Fibroblast of skin of scalp (primary cell): ENCODE measurements around the gene PDRG1.
"Not testable (repeated sequence)": the region's sequence is repeated elsewhere in the genome, so short reads cannot be mapped to it uniquely, and the experiment has no call there.

Source experiments
- DNase-seq: peaks from one replicate; pipeline ENCODE4 v3.0.0-alpha.2; 2013

Gene PDRG1

DNA sequence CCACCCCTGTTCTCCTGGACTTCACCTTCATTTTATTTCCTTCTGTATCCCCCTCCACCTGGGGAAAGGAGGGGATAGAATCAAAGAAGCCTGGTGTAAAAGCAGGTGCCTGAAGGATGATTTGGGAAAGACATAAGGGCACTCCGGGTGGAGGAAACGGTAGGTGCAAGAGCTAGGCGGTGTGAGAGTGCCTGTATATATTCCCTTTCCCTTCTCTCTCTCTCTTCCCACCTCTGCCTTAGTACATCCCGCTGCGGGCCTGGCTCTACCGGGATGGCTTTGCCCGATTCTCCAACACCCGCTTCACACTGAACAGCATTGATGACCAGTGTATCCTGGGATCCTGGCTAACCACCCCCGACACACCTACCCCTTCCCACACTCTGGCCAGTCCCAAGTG lies 26.2 kb downstream of the PDRG1 start:
- no peak for DNase-seq

DNA sequence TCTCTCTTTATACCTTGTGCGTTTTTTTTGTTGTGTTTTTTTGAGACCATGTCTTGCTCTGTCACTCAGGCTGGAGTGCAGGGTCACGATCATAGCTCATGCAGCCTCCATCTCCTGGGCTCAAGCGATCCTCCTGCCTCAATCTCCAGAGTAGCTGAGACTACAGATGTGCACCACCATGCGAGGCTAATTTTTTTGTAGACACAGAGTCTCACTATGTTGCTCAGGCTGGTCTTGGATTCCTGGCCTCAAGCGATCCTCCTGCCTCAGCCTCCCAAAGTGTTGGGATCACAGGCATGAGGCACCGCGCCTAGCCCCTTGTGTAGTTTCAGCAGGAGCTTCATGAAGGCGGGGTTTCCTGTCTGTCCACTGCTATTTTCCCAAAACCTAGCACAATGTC lies 27.3 kb downstream of the PDRG1 start:
- DNase-seq = no peak

DNA sequence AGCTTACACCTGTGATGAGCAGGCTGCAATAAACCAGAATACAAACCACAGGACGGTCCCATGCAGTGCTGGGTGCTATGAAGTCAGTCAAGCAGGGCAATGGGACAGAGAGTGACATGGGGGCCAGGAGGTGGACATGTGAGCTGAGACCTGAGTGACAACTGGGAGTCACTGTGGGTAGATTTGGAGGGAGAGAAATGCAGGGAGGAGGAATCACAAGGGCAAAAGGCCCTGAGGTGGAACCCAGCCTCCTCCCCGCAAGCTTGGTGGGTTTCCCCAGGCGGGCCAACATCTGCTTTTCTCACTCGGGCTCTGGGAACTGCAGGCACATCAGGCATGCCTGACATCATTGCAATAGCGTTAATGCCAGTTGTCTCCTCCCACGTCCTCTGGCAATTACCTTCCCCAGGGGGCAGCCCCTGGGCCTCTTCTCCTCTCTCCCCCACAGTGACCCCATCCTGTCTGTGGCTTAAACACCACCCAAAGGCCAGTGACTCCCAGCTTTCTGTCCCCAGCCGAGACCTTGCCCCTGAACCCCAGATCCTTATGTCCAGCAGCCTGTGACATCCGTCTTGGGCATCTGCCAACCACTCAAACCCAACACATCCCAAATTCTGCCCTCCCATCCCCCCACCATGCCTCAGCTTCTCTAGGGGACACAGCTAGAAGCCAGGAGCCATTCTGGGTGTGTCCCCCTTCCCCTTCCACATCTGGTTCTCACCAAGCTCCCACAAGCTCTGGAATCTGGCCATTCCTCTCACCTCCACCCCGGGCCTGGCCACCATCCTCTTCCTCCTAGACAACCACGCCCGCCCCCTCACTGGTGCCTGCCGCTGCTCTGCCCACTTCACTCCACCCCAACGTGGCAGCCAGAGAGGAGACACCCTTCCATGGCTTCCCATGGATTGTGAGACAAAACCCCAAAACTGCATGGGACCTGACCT lies 28.2 kb downstream of the PDRG1 start:
- DNase-seq = no peak

DNA sequence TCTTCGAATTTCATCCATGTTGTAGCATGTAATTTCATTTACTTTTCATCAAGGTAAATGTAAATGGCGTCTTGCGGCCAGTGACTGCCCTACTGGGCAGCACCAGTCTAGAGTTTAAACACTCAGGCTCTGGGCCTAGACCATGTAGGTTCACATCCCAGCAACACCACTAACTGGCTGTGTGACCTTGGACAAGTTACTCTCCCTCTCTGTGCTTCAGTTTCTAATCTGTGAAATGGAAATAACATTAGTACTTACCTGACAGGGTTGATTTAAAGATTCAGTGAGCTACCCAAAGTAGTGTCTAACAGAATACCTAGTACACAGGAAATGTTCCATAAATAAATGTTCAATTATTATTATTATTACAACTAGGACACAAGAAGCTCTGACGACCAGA lies 29.3 kb downstream of the PDRG1 start:
- no peak for DNase-seq

DNA sequence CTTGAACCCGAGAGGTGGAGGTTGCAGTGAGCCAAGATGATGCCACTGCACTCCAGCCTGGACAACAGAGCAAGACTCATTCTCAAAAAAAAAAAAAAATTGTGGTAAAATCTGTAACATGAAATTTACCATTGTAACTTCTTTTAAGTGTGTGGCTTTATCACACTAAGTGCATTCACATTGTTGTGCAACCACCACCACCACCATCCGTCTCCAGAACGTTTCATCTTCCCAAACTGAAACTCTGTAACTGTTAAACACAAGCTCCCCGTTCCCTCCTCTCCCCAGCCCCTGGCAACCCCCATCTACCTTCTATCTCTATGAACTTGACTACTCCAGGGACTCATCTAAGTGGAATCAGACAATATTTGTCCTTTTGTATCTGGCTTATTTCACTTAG lies 29.7 kb downstream of the PDRG1 start:
- no peak for DNase-seq

DNA sequence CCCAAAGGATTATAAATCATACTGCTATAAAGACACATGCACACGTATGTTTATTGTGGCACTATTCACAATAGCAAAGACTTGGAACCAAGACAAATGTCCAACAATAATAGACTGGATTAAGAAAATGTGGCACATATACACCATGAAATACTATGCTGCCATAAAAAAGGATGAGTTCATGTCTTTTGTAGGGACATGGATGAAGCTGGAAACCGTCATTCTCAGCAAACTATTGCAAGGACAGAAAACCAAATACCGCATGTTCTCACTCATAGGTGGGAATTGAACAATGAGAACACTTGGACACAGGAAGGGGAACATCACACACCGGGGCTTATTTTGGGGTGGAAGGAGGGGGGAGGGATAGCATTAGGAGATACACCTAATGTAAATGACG lies 30.4 kb downstream of the PDRG1 start:
- not testable (repeated sequence) for DNase-seq

DNA sequence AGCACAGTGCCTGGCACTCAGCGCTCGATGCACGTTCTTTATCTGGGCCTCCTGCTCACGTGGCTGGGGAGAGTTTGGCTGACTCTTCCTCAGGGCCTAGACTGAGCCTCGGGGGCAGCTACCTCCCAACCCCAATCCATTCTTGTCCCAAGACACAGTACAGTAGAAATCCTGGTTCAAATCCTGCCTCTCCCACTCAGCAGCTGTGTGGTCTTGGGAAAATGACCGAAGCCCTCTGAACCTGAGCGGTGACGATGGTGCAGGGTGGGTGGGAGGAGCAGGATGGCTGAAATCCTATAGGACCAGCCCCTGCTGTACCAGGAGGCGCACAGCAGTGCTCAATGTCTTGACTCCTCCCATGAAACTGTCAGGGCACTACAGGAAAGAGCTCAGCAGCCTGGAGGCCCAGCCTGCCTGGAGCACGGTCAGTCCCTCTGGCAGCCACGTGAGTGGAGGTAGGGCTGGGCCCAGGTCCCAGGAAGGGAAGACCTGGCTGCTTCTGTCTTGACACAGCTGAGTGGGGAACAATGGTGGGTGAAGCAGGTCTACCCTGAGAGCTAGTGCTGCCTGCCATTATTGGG lies 31.5 kb downstream of the PDRG1 start:
- no peak for DNase-seq

DNA sequence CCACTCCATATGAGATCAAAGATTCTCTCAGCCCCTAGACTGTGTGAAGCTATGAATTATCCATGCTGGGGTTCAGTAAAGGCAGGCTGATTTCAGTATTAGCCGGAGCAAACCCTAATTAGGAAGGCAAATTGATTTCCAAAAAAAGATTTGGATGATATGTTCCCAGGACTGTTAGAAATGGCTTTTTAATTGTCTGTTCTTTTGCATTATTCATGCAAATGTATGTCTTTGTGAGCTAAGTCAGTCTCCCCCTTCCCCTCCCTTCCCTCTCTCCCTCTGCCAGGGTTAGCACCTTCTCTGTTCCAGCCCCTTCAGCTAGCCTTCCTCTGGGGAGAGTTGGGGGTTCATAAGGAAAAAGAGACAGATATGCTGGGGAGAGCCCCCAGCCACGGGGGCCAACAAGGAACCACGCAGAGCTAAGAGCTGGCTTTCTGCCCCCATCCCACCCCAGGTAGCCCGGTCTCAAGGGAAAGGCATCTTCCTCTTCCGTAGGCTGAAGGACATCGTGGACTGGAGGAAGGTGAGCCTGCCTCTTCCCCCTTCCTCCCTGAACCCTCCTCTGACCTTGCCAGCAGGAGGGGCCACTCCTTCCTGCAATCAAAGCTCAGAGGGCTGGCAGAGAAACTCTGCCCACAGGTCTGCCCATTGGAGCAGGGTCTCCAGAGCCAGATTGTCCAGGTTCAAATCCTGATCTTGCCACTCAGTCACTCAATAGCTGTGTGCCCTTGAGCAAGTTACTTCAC lies 32.3 kb downstream of the PDRG1 start:
- DNase-seq = no peak

DNA sequence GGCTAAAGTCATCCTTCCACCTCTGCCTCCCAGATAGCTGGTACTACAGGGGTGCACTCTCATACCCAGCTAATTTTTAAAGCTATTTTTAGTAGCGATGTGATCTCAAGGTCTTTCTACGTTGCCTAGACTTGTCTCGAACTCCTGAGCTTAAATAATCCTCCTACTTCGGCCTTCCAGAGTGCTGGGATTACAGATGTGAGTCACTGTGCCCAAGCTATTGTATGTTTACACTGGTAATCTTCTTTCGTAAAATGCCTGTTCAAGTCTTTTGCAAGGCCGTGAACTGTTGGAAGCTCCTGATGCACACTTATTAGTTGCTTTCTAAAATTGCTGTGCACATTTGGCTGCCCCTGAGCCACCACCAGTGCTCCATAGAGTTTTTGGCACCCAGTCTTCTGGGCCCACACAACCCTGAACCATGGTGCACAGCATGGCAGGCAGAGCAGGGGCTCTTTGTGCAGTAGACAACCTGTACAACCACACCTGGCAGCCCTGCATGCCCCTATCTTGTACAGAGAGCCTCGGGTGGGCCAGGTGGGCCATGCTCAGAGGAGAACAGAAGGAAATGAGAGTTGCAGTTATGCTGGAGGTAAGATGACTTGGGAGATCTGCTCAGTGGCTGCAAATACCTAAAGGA lies 33.3 kb downstream of the PDRG1 start:
- DNase-seq = no peak

DNA sequence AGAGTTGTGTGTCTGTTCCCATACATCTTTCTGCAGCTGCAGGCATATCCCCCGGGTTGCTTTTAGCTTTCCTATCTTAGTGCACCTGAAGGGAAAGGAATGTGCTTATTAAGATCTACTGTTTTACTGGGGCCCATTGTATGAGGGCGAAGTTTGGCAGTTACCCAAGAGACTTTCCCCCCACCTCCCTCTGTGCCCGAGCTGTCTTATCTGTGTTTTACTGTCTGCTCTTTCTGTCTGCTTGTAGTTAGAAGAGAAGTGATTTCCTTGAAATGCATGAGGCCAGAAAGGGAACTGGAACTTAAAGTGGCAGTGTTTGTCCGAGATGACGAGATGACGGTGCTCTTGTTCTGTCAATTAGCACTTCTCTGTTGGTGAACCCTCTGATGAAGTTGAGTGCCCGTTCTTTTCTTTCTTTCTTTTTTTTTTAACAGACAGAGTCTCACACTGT lies 33.9 kb downstream of the PDRG1 start:
- DNase-seq = not testable (repeated sequence)

DNA sequence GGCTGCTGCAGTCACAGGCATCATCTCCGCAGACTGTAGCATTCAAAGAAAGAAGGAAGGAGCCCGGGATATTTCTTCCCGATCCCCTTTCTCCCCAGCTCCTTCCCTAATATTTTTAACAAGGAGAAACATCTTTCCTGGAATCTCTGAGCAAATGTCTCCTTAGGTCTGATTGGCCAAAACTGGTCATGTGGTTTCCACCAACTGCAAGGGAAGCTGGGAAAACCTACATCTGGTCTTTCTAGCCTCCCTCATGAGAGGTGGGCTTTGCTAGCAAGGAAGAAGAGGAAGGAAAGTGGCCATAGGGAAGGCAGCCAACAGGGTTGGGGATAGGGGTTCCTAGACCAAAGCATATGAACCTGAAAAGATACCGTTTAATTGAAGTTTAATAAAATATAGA lies 35.1 kb downstream of the PDRG1 start:
- no peak for DNase-seq

DNA sequence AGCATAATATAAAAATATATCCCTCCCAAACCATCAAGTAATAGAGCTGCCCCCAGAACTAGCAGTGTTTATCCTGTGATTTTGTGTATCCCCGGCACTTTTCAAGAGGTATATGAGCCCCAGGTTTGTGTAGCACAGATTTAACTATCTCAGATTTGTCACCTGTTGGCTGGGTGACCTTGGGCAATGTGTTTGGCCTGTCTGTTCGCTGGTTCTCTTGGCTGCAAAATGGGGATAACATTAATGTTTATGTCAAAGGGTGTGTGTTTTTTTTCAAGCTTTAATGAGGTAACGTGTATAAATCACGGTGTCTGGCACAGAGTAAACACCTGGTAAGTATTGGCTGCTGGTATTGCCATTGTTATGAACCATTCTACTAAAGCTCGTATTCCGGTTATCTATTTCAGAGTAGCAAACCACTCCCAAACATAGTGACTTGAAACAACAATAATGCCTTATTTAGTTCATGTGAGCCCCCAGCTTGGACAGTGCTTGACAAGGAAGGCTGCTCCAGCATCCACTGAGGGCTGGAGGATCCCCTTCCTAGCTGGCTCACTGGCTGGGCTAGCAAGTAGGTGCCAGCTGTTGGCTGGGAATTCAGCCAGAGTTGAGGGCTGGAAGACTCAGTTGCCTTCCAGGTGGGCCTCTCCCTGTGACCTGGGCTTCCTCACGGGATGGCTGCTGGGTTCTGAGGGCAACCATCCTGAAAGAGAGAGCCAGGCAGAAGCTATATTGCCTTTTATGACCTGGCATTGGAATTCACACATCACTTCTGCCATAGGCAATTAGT lies 36.2 kb downstream of the PDRG1 start:
- DNase-seq = no peak

DNA sequence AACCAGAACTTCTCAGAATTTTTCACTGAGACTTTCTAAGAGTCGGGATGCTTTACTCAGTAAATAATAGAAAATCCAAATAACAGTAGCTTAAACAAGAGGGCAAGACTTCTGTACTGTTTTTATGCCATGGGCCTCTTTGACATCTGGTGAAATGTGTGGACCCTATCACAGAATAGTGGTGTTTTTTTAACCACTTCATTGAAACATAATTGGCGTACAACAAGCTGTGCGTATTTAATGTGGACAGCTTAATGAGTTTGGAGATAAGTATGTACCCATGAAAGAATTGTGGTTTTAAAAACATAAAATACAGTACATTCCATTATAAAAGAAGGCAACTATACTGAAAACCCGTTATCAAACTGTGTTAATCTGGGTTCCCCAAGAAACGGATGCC lies 37.7 kb downstream of the PDRG1 start:
- no peak for DNase-seq

DNA sequence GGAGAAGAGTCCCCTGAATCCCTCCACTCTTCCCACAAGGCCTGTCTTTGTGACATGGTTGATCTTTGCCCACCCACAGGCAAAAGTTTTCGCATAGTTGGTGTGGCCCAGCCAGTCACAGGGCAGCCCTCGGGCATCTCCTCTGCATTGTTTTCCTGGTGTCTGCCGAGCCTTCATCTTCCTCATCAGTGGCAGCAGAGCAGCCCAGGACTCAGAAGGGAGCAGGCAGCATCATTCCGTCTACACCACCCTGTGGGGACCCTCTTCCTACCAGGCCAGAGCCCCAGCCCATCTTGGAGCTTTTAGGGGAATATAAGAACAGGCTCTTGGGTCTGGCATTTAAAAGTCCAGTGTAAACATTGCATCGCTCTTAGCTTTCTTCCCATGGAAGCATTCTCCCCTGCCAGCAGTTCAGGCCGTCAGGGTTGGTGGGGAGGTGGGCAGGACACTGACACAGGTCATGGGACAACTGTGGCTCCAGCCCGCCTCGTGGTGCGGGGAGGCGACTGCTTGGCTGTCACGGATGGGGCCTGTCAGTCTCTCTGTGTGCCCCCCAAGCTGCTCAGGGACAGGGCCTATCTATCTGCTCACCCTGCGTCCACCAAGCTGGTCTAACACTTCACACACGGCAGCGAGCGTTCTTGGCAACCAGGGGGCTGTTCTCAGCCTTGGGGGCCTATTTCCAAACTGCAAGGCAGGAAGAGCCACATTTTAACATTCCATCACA lies 38.3 kb downstream of the PDRG1 start:
- DNase-seq = no peak

DNA sequence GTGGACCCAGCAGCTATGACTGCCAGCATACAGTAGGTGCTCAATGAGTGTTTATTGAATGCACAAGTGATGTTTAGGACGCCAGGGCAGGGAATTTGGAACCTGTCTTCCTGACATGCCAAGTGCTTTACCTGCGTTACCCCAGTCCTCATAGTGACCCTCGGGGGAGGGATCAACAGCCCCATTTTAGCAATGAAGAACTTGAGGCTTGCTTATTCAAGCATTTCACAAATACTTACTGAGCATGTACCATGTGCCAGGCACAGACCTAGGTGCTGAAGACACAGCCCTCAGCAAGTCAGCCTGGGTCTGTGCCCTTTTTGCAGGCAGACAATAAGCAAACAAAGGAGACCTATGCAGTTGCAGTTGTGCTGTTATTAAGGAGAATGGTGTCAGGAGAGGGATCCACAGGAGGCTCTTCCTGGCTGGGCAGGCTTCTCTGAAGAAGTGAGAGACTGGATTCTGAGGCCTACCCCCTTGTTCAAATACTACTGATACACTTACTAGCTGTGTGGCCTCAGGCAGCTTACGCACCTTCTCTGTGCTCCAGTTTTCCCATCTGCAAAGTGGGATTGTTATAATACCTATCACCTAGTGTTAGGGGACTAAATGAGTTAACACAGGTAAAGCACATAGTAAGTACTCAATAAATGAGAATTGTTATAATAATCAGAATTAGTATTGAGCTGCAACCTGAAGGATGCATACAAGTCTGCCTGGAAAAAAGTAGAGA lies 41.6 kb downstream of the PDRG1 start:
- DNase-seq = no peak

DNA sequence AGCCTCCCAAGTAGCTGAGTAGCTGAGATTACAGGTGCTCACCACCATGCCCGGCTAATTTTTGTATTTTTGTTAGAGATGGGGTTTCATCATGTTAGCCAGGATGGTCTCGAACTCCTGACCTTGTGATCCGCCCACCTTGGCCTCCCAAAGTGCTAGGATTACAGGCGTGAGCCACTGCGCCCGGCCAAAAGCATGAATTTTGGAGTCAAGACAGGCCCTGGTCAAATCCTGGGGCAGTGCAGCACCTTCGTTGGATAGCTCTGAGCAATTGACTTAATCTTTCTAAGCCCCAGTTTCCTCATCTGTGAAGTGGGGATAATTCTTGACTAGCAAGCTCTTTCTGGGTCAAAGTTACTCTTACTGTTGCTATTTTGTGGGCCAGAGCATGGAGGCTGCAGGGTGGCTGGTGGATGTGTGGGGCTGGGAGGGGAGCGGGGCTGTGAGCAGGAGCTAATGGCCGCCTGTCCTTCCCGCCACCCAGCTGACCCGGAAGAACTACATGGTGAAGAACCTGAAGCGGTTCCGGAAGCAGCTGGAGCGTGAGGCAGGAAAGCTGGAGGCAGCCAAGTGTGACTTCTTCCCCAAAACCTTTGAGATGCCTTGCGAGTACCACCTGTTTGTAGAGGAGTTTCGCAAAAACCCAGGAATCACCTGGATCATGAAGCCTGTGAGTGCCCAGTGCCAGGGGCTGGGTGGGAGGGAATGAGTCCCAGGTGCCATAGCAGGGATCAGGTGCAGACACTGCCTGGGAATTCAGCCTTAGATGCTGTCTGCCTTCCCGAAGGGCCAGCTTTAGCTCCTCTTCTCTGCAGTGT lies 42.4 kb downstream of the PDRG1 start:
- DNase-seq = no peak

DNA sequence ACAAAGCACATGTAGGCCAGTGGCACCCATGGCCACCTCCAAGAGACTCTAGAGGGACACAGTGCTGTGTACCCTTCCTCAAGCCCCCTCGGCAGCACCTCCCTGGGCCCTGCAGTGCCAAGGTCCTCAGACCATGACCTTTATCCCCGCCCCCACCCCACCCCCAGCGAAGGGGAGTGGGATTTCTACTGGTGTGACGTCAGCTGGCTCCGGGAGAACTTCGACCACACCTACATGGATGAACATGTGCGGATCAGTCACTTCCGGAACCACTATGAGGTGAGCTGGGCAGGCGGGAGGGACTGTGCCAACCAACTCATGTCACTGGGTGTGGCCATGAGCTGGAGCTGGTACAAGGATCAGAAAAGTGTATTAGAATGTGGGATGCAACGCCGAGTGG lies 43.4 kb downstream of the PDRG1 start:
- no peak for DNase-seq

DNA sequence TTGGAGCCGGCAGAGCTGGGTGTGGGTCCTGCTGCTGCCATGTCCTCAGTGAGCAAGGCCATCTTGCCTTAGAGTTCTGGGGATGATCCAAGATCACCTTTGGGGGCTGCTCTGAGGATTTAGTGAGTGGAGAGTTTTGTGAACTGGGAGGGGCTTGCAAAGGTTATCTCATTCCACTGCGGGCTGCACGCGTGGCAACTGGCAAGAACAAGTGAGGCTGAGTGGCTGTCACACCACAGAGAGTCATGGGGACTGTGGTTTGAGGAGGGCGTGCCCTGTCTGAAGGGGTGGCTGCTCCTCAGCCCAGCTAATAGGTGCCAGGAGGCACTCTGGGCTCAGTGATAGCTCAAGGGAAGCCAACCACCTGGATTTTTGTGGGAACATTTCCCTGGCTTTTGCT lies 43.8 kb downstream of the PDRG1 start:
- no peak for DNase-seq

DNA sequence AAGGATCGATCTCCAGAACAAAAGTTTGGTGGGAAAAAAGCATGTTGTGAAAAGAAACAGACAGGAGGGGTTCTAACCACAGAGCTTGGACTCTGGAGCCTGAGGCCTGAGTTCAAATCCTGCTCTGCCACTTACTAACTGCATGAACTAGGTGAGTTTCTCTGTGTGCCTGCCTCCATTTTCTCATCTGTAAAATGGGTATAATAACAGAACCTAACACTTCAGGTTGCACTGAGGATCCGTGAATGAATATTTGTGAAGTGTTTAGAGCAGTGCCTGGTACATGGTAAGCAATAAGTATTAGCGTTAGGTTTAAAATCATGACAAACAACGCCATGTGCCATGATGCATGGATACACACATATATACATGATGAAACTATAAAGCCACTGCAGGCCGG lies 44.8 kb downstream of the PDRG1 start:
- no peak for DNase-seq

DNA sequence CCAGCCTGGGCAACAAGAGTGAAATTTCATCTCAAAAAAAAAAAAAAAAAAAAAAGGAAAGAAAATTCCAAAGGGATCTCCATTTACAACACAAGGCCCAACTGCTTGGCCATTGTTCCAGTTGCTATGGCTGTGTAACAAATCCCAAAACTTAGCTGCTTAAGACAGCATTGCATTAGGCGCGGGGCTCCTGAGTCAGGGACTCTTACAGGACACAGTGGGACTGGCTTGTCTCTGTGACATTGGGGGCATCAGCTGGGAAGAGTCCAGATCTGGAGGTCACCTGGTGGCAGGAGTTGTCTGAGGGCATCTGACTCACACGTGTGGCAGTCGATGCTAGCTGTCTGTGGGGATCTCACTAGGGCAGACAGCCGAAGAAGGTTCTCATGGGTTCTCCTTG lies 45.8 kb downstream of the PDRG1 start:
- no peak for DNase-seq
